Neural cell (in vitro differentiated cells): Measurements from ENCODE around the gene IMMP2L. TPM values are rescaled to one million over a fixed set of nuclear protein-coding genes. Genes with fewer than 3 reads are reported as not detected.

ENCODE experiments used
- H2AFZ ChIP-seq: fragments of 200-600, 300-800 bp; sonication (generic), shearing (Covaris generic); 2 replicates; pipeline ENCODE4 v1.6.0; 2014; ENCODE audit warnings: low read depth, mild to moderate bottlenecking, antibody characterized with exemption, low read length, moderate library complexity
- H3F3A ChIP-seq: fragments of 200-600 bp; shearing (Covaris generic); 2 replicates; pipeline ENCODE4 v1.6.1; 2016; ENCODE audit warnings: mild to moderate bottlenecking, moderate library complexity, mixed read lengths, antibody characterized with exemption, low read length; ENCODE audit not compliant: insufficient read depth, poor library complexity, severe bottlenecking
- H3K27ac ChIP-seq: fragments of 200-600, 300-800 bp; sonication (generic), shearing (Covaris generic); 2 replicates; pipeline ENCODE4 v1.5.1; 2014; ENCODE audit warnings: mild to moderate bottlenecking, low read length, moderate library complexity
- H3K27me3 ChIP-seq: fragments of 300-800, 200-600 bp; sonication (generic), shearing (Covaris generic); 2 replicates; pipeline ENCODE4 v1.6.0; 2014; ENCODE audit warnings: mild to moderate bottlenecking, low read depth, low read length, moderate library complexity; ENCODE audit not compliant: insufficient read depth
- H3K36me3 ChIP-seq: fragments of 300-800, 200-600 bp; sonication (generic), shearing (Covaris generic); 2 replicates; pipeline ENCODE4 v1.5.1; 2014; ENCODE audit warnings: mild to moderate bottlenecking, antibody characterized with exemption, low read length, moderate library complexity; ENCODE audit not compliant: insufficient read depth
- H3K4me2 ChIP-seq: fragments of 300-800, 200-600 bp; sonication (generic), shearing (Covaris generic); 2 replicates; pipeline ENCODE4 v1.6.0; 2014; ENCODE audit warnings: mild to moderate bottlenecking, low read length
- H3K4me3 ChIP-seq: fragments of 300-800, 200-600 bp; sonication (generic), shearing (Covaris generic); 2 replicates; pipeline ENCODE4 v1.5.1; 2014; ENCODE audit warnings: mild to moderate bottlenecking, low read length, moderate library complexity
- H3K79me2 ChIP-seq: fragments of 200-600 bp; shearing (Covaris generic); replicated peaks from 2 replicates; pipeline ENCODE4 v1.6.0; 2014; ENCODE audit warnings: mild to moderate bottlenecking, low read length, moderate library complexity; ENCODE audit not compliant: insufficient read depth
- H3K9ac ChIP-seq: fragments of 300-800, 200-600 bp; sonication (generic), shearing (Covaris generic); 2 replicates; pipeline ENCODE4 v1.6.1; 2016; ENCODE audit warnings: mild to moderate bottlenecking, low read length, mixed read lengths
- H3K9me2 ChIP-seq: fragments of 200-600 bp; shearing (Covaris generic); 2 replicates; pipeline ENCODE4 v1.6.1; 2016; ENCODE audit warnings: mild to moderate bottlenecking, low read length, mixed read lengths; ENCODE audit not compliant: insufficient read depth
- H3K9me3 ChIP-seq: fragments of 200-600, 300-800 bp; sonication (generic), shearing (Covaris generic); 2 replicates; pipeline ENCODE4 v1.6.1; 2016; ENCODE audit warnings: mild to moderate bottlenecking, mixed run types, low read length, moderate library complexity, mixed read lengths
- H4K20me1 ChIP-seq: fragments of 200-600 bp; shearing (Covaris generic); 2 replicates; pipeline ENCODE4 v1.6.1; 2016; ENCODE audit warnings: mild to moderate bottlenecking, mixed run types; ENCODE audit not compliant: insufficient read depth
- CTCF ChIP-seq: fragments of 450-650 bp; IDR thresholded peaks from 2 replicates; pipeline ENCODE4 v1.5.1; 2014; ENCODE audit warnings: antibody characterized with exemption, mild to moderate bottlenecking, moderate library complexity; ENCODE audit not compliant: poor library complexity, severe bottlenecking
- EP300 ChIP-seq: fragments of 450-650 bp; conservative IDR thresholded peaks from 2 replicates; pipeline ENCODE4 v1.6.1; 2014; ENCODE audit warnings: antibody characterized with exemption, mild to moderate bottlenecking, moderate library complexity; ENCODE audit not compliant: poor library complexity, severe bottlenecking
- EZH2 ChIP-seq: fragments of 200-600, 300-800 bp; shearing (Covaris generic), sonication (generic); IDR thresholded peaks from 2 replicates; pipeline ENCODE4 v1.6.1; 2014; ENCODE audit warnings: antibody characterized with exemption, low read length, borderline replicate concordance, mild to moderate bottlenecking; ENCODE audit not compliant: insufficient read depth, poor library complexity, severe bottlenecking
- MXI1 ChIP-seq: fragments of 450-650 bp; conservative IDR thresholded peaks from 2 replicates; pipeline ENCODE4 v1.6.1; 2014; ENCODE audit warnings: antibody characterized with exemption, mild to moderate bottlenecking; ENCODE audit not compliant: poor library complexity, severe bottlenecking
- POLR2AphosphoS5 ChIP-seq: IDR thresholded peaks from 2 replicates; pipeline ENCODE4 v1.6.1; 2012
- RAD21 ChIP-seq: fragments of 450-650 bp; conservative IDR thresholded peaks from 2 replicates; pipeline ENCODE4 v1.6.1; 2014; ENCODE audit warnings: antibody characterized with exemption, mild to moderate bottlenecking, moderate library complexity
- REST ChIP-seq: IDR thresholded peaks from 2 replicates; pipeline ENCODE4 v1.6.1; 2012; ENCODE audit warnings: borderline replicate concordance
- SMC3 ChIP-seq: fragments of 450-650 bp; conservative IDR thresholded peaks from 2 replicates; pipeline ENCODE4 v1.6.1; 2014; ENCODE audit warnings: antibody characterized with exemption, mild to moderate bottlenecking, moderate library complexity; ENCODE audit not compliant: poor library complexity
- TAF1 ChIP-seq: IDR thresholded peaks from 2 replicates; pipeline ENCODE4 v1.6.1; 2012; ENCODE audit warnings: low read depth
- polyA plus RNA-seq: library from polyadenylated mRNA; depleted of rRNA; stranded (reverse); fragments of >200 nt; gene quantifications from 2 replicates; pipeline ENCODE4 v1.2.3, GENCODE V29; 2014

The IMMP2L gene
- polyA plus RNA-seq, 1 donor from 2014 or later, result 9.7 TPM

- Histone ChIP-seq H4K20me1 (no peaks in the 10 kb centered on the region), H3K4me2 (no peak overlapping the region), H3K27ac (no peak overlapping the region), H3F3A (no peaks in the 10 kb centered on the region), H3K9ac (no peak overlapping the region), H3K4me3 (no peak overlapping the region), H3K79me2 (no peaks in the 10 kb centered on the region), H3K9me3 (no peaks in the 10 kb centered on the region), H3K27me3 (no peaks in the 10 kb centered on the region), H3K36me3 (no peaks in the 10 kb centered on the region), H2AFZ (no peak overlapping the region), H3K9me2 (no peaks in the 10 kb centered on the region)
- no peak for TF ChIP-seq RAD21
- TF ChIP-seq MXI1, result no peak
- no peak for TF ChIP-seq POLR2AphosphoS5
- TF ChIP-seq TAF1, result no peak
- TF ChIP-seq REST, result no peak
- no peak for TF ChIP-seq EZH2
- no peak for TF ChIP-seq CTCF
- no peak for TF ChIP-seq SMC3
- no peak for TF ChIP-seq EP300
Measured at GRCh38 chr7:111004310-111004901, 557.9 kb downstream of the IMMP2L start.

GRCh38 chr7:111003883-111004282 is 558.4 kb downstream of the IMMP2L start:
- Histone ChIP-seq H3K79me2 (no peaks in the 10 kb centered on the region), H3F3A (no peaks in the 10 kb centered on the region)
- no peak for TF ChIP-seq REST
- TF ChIP-seq CTCF, result no peak
- no peak for TF ChIP-seq RAD21
- TF ChIP-seq MXI1, result no peak
- no peak for TF ChIP-seq TAF1
- TF ChIP-seq EP300, result no peak

More at GRCh38 chr7:111003883-111004282, 558.4 kb downstream of the IMMP2L start:
- H2AFZ ChIP-seq, result no peak overlapping the region
- no peak overlapping the region for H3K27ac ChIP-seq
- no peaks in the 10 kb centered on the region for H3K9me2 ChIP-seq
- H3K36me3 ChIP-seq, result no peaks in the 10 kb centered on the region
- H3K9me3 ChIP-seq, result no peaks in the 10 kb centered on the region
- H4K20me1 ChIP-seq, result no peaks in the 10 kb centered on the region
- no peak overlapping the region for H3K4me3 ChIP-seq
- H3K4me2 ChIP-seq, result no peak overlapping the region
- H3K27me3 ChIP-seq, result no peaks in the 10 kb centered on the region
- no peak overlapping the region for H3K9ac ChIP-seq
